Stimulated activated naive CD8-positive, alpha-beta T cell treated with anti-CD3 and anti-CD28 coated beads, Interleukin-15, amount 100 ng/mL, for 72 hours (primary cell): ENCODE data around the gene PHF3.
A peak's percentile ranks its signal among the peaks of the same experiment; 100 is the strongest.

Experiments used
- ATAC-seq: fragments of 150-1000 bp; cut with Tn5 transposase; 2 replicates; pipeline ENCODE4 v1.10.0; 2021; ENCODE audit warnings: mild to moderate bottlenecking, moderate library complexity
- DNase-seq, 2 donors: peaks; one replicate each; pipeline ENCODE4 v3.0.0; 2021 to 2022
- H3K27ac Mint-ChIP-seq, 2 donors: one replicate each; pipeline ENCODE4 v1.8.0; 2022; ENCODE audit warnings: mild to moderate bottlenecking in 2 of 2, mixed read lengths in 2 of 2, moderate library complexity in 2 of 2
- H3K27me3 Mint-ChIP-seq: one replicate; pipeline ENCODE4 v1.8.0; 2022; ENCODE audit warnings: mixed read lengths
- H3K4me1 Mint-ChIP-seq: one replicate; pipeline ENCODE4 v1.8.0; 2022; ENCODE audit warnings: mild to moderate bottlenecking, mixed read lengths
- H3K4me3 Mint-ChIP-seq, 2 donors: one replicate each; pipeline ENCODE4 v1.8.0; 2022; ENCODE audit warnings: mild to moderate bottlenecking in 2 of 2, mixed read lengths in 2 of 2, moderate library complexity in 1 of 2
- H3K9me3 Mint-ChIP-seq, 2 donors: one replicate each; pipeline ENCODE4 v1.8.0; 2022; ENCODE audit warnings: mixed read lengths in 2 of 2

PHF3 gene

GRCh38 chr6:63636518-63637021 lies 968 bp downstream of the PHF3 start:
- Mint-ChIP-seq H3K27me3 (no peaks in the 10 kb centered on the region), H3K9me3 (no peaks in the 10 kb centered on the region), H3K27ac (peak overlapping the region; percentile 100), H3K4me1 (peaks cover 46% of the 10 kb centered on the region), H3K4me3 (peak overlapping the region; percentile 93 to 98)
- DNase-seq, result peak in 1 of 2 donors; percentile 48
- ATAC-seq, result peak; percentile 16

- DNase-seq (no peak), ATAC-seq (no peak)
- Mint-ChIP-seq H3K27ac (peak overlapping the region in 1 of 2 donors; percentile 13), H3K4me3 (peak overlapping the region; percentile 59 to 98), H3K9me3 (no peaks in the 10 kb centered on the region), H3K27me3 (no peaks in the 10 kb centered on the region), H3K4me1 (peaks cover 49% of the 10 kb centered on the region)
Observed at GRCh38 chr6:63637865-63638445, 2.4 kb downstream of the PHF3 start.

DNA sequence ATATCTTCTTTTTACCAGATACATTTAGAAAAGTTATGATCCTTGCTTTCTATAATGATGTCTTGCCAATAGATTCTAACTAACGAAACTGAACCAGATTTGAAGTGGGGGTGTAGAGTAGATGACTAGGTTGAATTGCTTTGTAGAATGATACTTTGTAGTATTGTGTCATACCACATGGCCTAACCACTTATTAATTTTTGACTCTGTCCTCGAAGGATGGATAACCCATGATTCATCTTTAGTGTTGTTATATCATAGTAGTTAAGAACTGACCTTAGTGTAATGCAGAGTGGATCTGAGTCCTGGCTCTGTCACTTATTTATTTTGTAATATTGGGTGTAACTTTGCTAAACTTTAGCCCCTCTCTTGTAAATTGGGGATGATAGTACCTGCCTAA lies 4.5 kb downstream of the PHF3 start:
- peak overlapping the region; percentile 1 to 13 for H3K4me3 Mint-ChIP-seq
- peak; percentile 32 for ATAC-seq
- H3K27me3 Mint-ChIP-seq, result no peaks in the 10 kb centered on the region
- H3K4me1 Mint-ChIP-seq, result peaks cover 57% of the 10 kb centered on the region
- no peak for DNase-seq
- H3K27ac Mint-ChIP-seq, result peak overlapping the region in 1 of 2 donors; percentile 30
- no peaks in the 10 kb centered on the region for H3K9me3 Mint-ChIP-seq

- ATAC-seq, result no peak
- no peak for DNase-seq
- H3K27me3 Mint-ChIP-seq, result no peaks in the 10 kb centered on the region
- no peak overlapping the region for H3K4me3 Mint-ChIP-seq
- no peaks in the 10 kb centered on the region for H3K9me3 Mint-ChIP-seq
- no peak overlapping the region for H3K27ac Mint-ChIP-seq
- peaks cover 52% of the 10 kb centered on the region for H3K4me1 Mint-ChIP-seq
Observed at GRCh38 chr6:63643862-63644261, 8.3 kb downstream of the PHF3 start.

- no peaks in the 10 kb centered on the region for H3K9me3 Mint-ChIP-seq
- no peaks in the 10 kb centered on the region for H3K27me3 Mint-ChIP-seq
- H3K27ac Mint-ChIP-seq, result no peak overlapping the region
- peaks cover 46% of the 10 kb centered on the region for H3K4me1 Mint-ChIP-seq
- ATAC-seq (peak; percentile 37), DNase-seq (no peak)
- no peak overlapping the region for H3K4me3 Mint-ChIP-seq
Observed at GRCh38 chr6:63644668-63645326, 9.2 kb downstream of the PHF3 start.

- DNase-seq (no peak), ATAC-seq (no peak)
- Mint-ChIP-seq H3K4me3 (no peak overlapping the region), H3K27ac (no peak overlapping the region), H3K4me1 (peaks cover 57% of the 10 kb centered on the region), H3K27me3 (no peaks in the 10 kb centered on the region), H3K9me3 (peaks cover 5 to 18% of the 10 kb centered on the region in 2 donors)
Observed at GRCh38 chr6:63649269-63649668, 13.7 kb downstream of the PHF3 start.

- Mint-ChIP-seq H3K4me1 (peaks cover 55% of the 10 kb centered on the region), H3K9me3 (peaks cover 5 to 18% of the 10 kb centered on the region in 2 donors), H3K4me3 (no peak overlapping the region), H3K27me3 (no peaks in the 10 kb centered on the region), H3K27ac (no peak overlapping the region)
- DNase-seq, result no peak
- ATAC-seq, result no peak
Observed at GRCh38 chr6:63649847-63650265, 14.3 kb downstream of the PHF3 start.

GRCh38 chr6:63652980-63653379 lies 17.4 kb downstream of the PHF3 start:
- Mint-ChIP-seq H3K27me3 (no peaks in the 10 kb centered on the region), H3K4me1 (peaks cover 76% of the 10 kb centered on the region), H3K9me3 (peaks cover 5 to 18% of the 10 kb centered on the region in 2 donors), H3K27ac (peak overlapping the region in 1 of 2 donors; percentile 59), H3K4me3 (peak overlapping the region in 1 of 2 donors; percentile 41)
- no peak for DNase-seq
- ATAC-seq, result no peak

- ATAC-seq (no peak), DNase-seq (no peak)
- Mint-ChIP-seq H3K27ac (no peak overlapping the region), H3K9me3 (no peaks in the 10 kb centered on the region), H3K4me3 (no peak overlapping the region), H3K4me1 (peaks cover 65% of the 10 kb centered on the region), H3K27me3 (no peaks in the 10 kb centered on the region)
Observed at GRCh38 chr6:63660757-63661156, 25.2 kb downstream of the PHF3 start.

DNA sequence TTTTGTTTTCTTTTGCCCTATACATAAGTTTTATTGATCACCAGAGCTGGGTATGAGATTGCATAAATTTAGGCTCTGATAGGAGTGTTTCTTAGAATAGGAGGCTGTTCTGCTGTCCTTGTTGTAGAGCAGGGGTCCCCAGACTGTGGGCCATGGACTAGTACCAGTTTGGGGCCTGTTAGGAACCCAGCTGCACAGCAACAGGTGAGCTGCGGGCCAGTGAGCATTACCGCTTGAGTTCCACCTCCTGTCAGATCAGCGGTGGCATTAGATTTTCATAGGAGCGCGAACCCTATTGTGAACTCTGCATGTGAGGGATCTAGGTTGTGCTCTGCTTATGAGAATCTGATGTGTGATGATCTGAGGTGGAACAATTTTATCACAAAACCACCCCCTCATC lies 26.2 kb downstream of the PHF3 start:
- no peaks in the 10 kb centered on the region for H3K27me3 Mint-ChIP-seq
- DNase-seq (no peak), ATAC-seq (no peak)
- H3K4me1 Mint-ChIP-seq, result peaks cover 55% of the 10 kb centered on the region
- no peak overlapping the region for H3K27ac Mint-ChIP-seq
- no peaks in the 10 kb centered on the region for H3K9me3 Mint-ChIP-seq
- no peak overlapping the region for H3K4me3 Mint-ChIP-seq

DNA sequence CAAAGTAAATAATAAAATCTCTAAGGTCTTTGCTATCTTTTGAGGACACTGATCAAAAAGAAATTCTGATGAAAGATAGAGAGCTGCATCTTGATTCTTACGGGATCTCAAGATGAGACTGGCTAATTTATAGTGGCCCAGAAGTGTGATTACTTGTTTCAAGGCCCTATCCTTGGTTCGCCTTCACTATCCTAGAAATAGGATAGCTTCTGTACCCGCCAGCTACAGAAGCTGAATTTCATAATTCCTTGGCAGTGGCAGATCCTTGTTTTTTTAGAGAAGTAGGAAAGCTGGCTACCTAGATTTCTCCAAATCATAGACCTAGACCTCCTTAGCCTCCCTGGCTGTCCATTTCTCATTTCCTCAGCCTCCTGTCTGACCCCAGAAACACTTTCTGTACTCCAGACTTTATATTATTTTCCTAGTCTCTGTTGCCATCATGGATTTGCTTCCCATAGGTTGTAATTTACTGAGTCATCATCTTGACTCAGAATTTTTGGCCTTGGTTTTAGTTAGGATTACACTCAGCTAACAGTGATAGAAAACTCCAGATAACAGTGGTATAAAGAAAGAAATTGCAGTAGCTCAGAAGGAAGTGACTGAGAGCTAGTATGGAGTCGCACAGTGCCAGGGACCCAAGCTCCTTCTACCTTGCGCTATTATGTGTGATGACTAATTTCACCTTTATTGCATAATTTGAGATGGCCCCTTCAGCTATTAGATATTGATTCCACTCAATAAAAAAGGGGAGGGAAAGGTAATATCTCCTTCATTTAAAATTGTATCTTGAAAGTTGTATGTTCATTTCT lies 27.7 kb downstream of the PHF3 start:
- H3K27ac Mint-ChIP-seq, result peak overlapping the region; percentile 6 to 50
- no peak for DNase-seq
- no peaks in the 10 kb centered on the region for H3K27me3 Mint-ChIP-seq
- no peaks in the 10 kb centered on the region for H3K9me3 Mint-ChIP-seq
- H3K4me1 Mint-ChIP-seq, result peaks cover 45% of the 10 kb centered on the region
- ATAC-seq, result no peak
- no peak overlapping the region for H3K4me3 Mint-ChIP-seq

- H3K27me3 Mint-ChIP-seq, result no peaks in the 10 kb centered on the region
- no peaks in the 10 kb centered on the region for H3K9me3 Mint-ChIP-seq
- ATAC-seq, result no peak
- H3K4me1 Mint-ChIP-seq, result peaks cover 39% of the 10 kb centered on the region
- H3K27ac Mint-ChIP-seq, result peak overlapping the region in 1 of 2 donors; percentile 6
- H3K4me3 Mint-ChIP-seq, result no peak overlapping the region
- no peak for DNase-seq
Observed at GRCh38 chr6:63663956-63664281, 28.3 kb downstream of the PHF3 start.

DNA sequence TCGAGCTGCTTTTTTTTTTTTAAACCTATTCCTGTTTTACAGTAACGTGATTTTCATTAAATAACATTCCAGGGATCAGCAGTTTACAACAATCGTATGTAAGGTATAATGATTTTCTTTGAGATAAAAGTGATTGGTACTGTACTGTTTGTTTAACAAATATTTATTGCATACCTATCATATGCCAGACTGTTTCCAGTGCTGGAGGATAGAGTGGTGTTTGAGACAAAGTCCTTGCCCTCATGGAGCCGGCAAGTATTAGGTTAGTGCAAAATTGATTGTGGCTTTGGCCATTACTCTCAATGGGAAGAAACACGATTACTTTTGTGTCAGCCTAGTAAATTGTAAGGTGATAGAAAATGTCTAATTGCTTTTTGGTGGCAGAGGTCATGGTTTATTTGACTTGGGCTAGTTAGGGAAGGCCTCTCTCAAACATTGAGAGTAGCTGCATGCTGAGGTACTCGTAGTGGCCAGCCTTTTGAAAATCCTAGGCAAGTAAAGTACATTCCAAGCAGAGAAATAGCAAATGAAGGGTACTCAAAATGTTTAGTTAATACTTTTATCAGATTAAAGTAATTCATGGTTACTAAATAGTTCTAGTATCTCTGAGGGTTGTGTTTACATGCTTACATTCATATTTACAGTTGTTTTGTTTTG lies 35.6 kb downstream of the PHF3 start:
- Mint-ChIP-seq H3K4me3 (no peak overlapping the region), H3K4me1 (peaks cover 10% of the 10 kb centered on the region), H3K27me3 (no peaks in the 10 kb centered on the region), H3K27ac (no peak overlapping the region), H3K9me3 (no peaks in the 10 kb centered on the region)
- DNase-seq (no peak), ATAC-seq (no peak)

DNA sequence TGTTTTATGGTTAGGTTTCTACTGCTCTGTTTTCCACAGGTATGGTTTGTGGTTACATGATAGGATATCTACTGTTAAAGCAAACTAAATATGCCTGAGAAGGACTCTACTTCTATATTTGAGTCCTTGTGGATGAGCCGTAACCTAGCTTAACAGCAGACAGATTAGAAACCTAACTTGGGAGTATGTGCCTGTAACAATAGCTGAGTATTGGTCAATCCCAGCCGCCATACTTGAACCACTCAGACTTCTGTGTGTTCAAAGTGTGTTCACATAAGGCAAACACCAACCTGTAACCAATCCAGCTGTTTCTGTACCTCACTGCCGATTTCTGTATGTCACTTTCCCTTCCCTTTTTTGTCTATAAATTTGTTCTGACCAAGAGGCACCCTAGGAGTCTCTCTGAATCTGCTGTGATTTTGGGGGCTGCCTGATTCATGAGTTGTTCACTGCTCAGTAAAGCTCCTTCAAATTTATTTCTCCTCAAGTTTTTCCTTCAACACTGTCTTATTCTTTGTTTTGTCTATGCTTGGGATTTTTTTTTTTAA lies 37.1 kb downstream of the PHF3 start:
- Mint-ChIP-seq H3K27ac (peak overlapping the region in 1 of 2 donors; percentile 60), H3K27me3 (no peaks in the 10 kb centered on the region), H3K9me3 (no peaks in the 10 kb centered on the region), H3K4me1 (peaks cover 7% of the 10 kb centered on the region), H3K4me3 (no peak overlapping the region)
- ATAC-seq (no peak), DNase-seq (no peak)

- no peak for ATAC-seq
- no peak overlapping the region for H3K4me3 Mint-ChIP-seq
- no peak overlapping the region for H3K27ac Mint-ChIP-seq
- H3K9me3 Mint-ChIP-seq, result no peaks in the 10 kb centered on the region
- DNase-seq, result no peak
- H3K27me3 Mint-ChIP-seq, result no peaks in the 10 kb centered on the region
- peaks cover 4% of the 10 kb centered on the region for H3K4me1 Mint-ChIP-seq
Observed at GRCh38 chr6:63673692-63674091, 38.1 kb downstream of the PHF3 start.
